Right atrium auricular region (tissue), 2 donors: ENCODE results near the gene ITGBL1. TPM values are rescaled to one million over a fixed set of nuclear protein-coding genes. Genes with fewer than 3 reads are reported as not detected.

Source experiments
- DNase-seq: peaks from one replicate; pipeline ENCODE4 v3.0.0-alpha.2; 2019; ENCODE audit warnings: low spot score
- H3K27ac ChIP-seq, 2 donors: fragments of 200-600 bp; sonication (generic); 1 replicate in 1 of 2; 2 replicates in 1 of 2; pipeline ENCODE4 v1.5.1; 2016 to 2019
- H3K27me3 ChIP-seq, 2 donors: fragments of 200-600 bp; sonication (generic); one replicate each; pipeline versions ENCODE4 v1.5.1 to v1.6.0; 2017 to 2019
- H3K36me3 ChIP-seq: fragments of 200-600 bp; sonication (generic); one replicate; pipeline ENCODE4 v1.5.1; 2016
- H3K4me1 ChIP-seq, 2 donors: fragments of 200-600 bp; sonication (generic); one replicate each; pipeline versions ENCODE4 v1.5.1 to v1.6.0; 2017 to 2019
- H3K4me3 ChIP-seq, 2 donors: fragments of 200-600 bp; sonication (generic); 1 replicate in 1 of 2; 2 replicates in 1 of 2; pipeline ENCODE4 v1.5.1; 2017 to 2019; ENCODE audit warnings: mild to moderate bottlenecking in 1 of 2, moderate library complexity in 1 of 2
- H3K9me3 ChIP-seq, 2 donors: fragments of 200-600 bp; sonication (generic); one replicate each; pipeline ENCODE4 v1.5.1; 2019
- CTCF ChIP-seq, 2 donors: fragments of 200-600 bp; sonication (generic); IDR thresholded peaks; one replicate each; pipeline ENCODE4 v1.5.1; 2019; ENCODE audit warnings: antibody characterized with exemption in 2 of 2
- total RNA-seq, 2 donors: library from RNA; depleted of rRNA; stranded (reverse); fragments of >200 nt; gene quantifications; one replicate each; pipeline ENCODE4 v1.1.0, GENCODE V29; 2016

The ITGBL1 gene
- total RNA-seq, 2 donors from 2014 or later = 2.4 to 5.4 TPM

- Histone ChIP-seq H3K36me3 (no peaks in the 10 kb centered on the region), H3K9me3 (no peaks in the 10 kb centered on the region), H3K4me1 (no peaks in the 10 kb centered on the region), H3K27me3 (no peaks in the 10 kb centered on the region), H3K27ac (no peak overlapping the region), H3K4me3 (no peak overlapping the region)
- TF ChIP-seq CTCF (IDR thresholded peaks at IDR 0.05) = no peak
- DNase-seq = no peak
Measured at GRCh38 chr13:101706651-101707050, 254.2 kb downstream of the ITGBL1 start.

GRCh38 chr13:101707659-101708058, 255.2 kb downstream of the ITGBL1 start:
- Histone ChIP-seq H3K27me3 (no peaks in the 10 kb centered on the region), H3K4me3 (no peak overlapping the region), H3K9me3 (no peaks in the 10 kb centered on the region), H3K36me3 (no peaks in the 10 kb centered on the region), H3K27ac (no peak overlapping the region), H3K4me1 (no peaks in the 10 kb centered on the region)
- DNase-seq = no peak
- TF ChIP-seq CTCF (IDR thresholded peaks at IDR 0.05) = no peak

- no peak for DNase-seq
- H3K27me3 ChIP-seq = no peaks in the 10 kb centered on the region
- no peak overlapping the region for H3K27ac ChIP-seq
- H3K4me3 ChIP-seq = no peak overlapping the region
- no peak for TF ChIP-seq CTCF (IDR thresholded peaks at IDR 0.05)
- no peaks in the 10 kb centered on the region for H3K4me1 ChIP-seq
- no peaks in the 10 kb centered on the region for H3K36me3 ChIP-seq
- no peaks in the 10 kb centered on the region for H3K9me3 ChIP-seq
Measured at GRCh38 chr13:101708115-101708514, 255.6 kb downstream of the ITGBL1 start.

- Histone ChIP-seq H3K9me3 (no peaks in the 10 kb centered on the region), H3K27ac (no peak overlapping the region), H3K36me3 (no peaks in the 10 kb centered on the region), H3K4me3 (no peak overlapping the region), H3K27me3 (no peaks in the 10 kb centered on the region), H3K4me1 (no peaks in the 10 kb centered on the region)
- TF ChIP-seq CTCF (IDR thresholded peaks at IDR 0.05) = no peak
- DNase-seq = no peak
Measured at GRCh38 chr13:101709952-101710351, 257.5 kb downstream of the ITGBL1 start.

GRCh38 chr13:101711307-101712025, 259.0 kb downstream of the ITGBL1 start:
- TF ChIP-seq CTCF (IDR thresholded peaks at IDR 0.05) = no peak
- H3K4me3 ChIP-seq = no peak overlapping the region
- no peaks in the 10 kb centered on the region for H3K9me3 ChIP-seq
- H3K4me1 ChIP-seq = no peaks in the 10 kb centered on the region
- no peak overlapping the region for H3K27ac ChIP-seq
- H3K36me3 ChIP-seq = no peaks in the 10 kb centered on the region
- no peaks in the 10 kb centered on the region for H3K27me3 ChIP-seq
- no peak for DNase-seq

GRCh38 chr13:101712026-101712348, 259.5 kb downstream of the ITGBL1 start:
- no peak for TF ChIP-seq CTCF (IDR thresholded peaks at IDR 0.05)
- Histone ChIP-seq H3K4me1 (no peaks in the 10 kb centered on the region), H3K9me3 (no peaks in the 10 kb centered on the region), H3K27ac (no peak overlapping the region), H3K4me3 (no peak overlapping the region), H3K36me3 (no peaks in the 10 kb centered on the region), H3K27me3 (no peaks in the 10 kb centered on the region)
- DNase-seq = no peak
